DMS153 treated with DMSO at 0.1 percent for 48 hours (cell line): ENCODE measurements around the gene TTF2.

Source experiments
- DNase-seq: peaks from one replicate; lab custom pipeline; 2025; ENCODE audit not compliant: unreplicated experiment; lab: John Stamatoyannopoulos, UW

The TTF2 gene

GRCh38 chr1:117045644-117046043 lies 14.5 kb upstream of the TTF2 start:
- DNase-seq, result no peak

DNA sequence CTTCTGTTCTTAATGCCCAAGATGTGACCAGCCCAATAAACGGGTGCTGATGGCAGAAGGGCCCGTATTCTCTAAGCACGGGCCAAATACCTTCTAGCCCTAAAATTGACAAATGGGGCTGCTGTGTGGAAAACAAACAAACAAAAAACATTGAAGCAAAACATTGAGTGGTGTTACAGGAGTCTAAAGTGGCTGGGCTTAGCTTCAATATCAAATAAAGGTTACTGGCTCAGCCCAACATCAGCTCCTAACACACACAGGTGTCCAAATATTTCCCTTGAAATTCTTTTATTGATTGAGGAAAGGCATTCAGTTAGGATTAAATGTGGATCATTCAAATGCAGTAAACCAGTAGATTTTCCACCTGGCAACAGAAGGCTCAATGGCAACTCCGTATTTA lies 13.3 kb upstream of the TTF2 start:
- peak; percentile 29 for DNase-seq

DNA sequence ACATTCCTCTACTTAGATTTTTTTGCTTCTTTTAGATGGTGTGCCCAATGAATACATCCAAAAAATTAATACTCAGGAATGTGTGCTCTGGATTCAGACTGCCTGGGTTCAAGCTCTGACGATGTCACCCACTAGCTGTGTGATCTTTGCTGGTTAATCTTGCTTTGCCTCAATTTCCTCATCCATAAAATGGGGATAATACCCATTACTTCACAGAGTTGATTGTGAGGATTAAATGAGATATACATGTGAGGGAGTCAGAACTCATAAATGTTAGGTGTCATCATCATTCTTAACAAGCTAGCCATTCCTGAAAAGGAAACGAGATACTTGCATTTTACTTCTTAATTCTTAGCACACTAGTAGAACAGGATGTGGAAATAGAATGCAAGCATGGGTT lies 12.9 kb upstream of the TTF2 start:
- no peak for DNase-seq

GRCh38 chr1:117049857-117050256 lies 10.3 kb upstream of the TTF2 start:
- no peak for DNase-seq

GRCh38 chr1:117051224-117052064 lies 8.7 kb upstream of the TTF2 start:
- DNase-seq, result no peak

- DNase-seq, result no peak
Observed at GRCh38 chr1:117054068-117054467, 6.1 kb upstream of the TTF2 start.

GRCh38 chr1:117058810-117059209 lies 1.3 kb upstream of the TTF2 start:
- DNase-seq, result no peak

DNA sequence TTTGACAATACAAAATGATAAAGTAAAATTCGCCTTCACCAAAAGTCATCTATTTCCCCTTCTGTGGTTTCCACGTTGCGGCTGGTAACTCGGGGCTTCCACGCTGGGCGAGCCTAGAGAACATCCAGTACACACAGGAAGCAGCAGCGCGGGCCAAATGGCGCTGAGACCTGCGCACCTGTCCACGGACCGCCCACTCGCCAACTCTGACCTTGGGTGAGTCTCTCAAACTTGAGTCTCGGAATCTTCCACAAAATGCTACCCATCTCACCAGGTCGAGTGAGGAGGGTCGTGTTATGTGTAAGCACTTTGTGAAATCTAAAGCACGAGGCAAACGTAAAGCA lies 820 bp upstream of the TTF2 start:
- no peak for DNase-seq

- no peak for DNase-seq
Observed at GRCh38 chr1:117060441-117061317, 553 bp downstream of the TTF2 start.

- DNase-seq, result no peak
Observed at GRCh38 chr1:117061986-117062415, 1.9 kb downstream of the TTF2 start.

DNA sequence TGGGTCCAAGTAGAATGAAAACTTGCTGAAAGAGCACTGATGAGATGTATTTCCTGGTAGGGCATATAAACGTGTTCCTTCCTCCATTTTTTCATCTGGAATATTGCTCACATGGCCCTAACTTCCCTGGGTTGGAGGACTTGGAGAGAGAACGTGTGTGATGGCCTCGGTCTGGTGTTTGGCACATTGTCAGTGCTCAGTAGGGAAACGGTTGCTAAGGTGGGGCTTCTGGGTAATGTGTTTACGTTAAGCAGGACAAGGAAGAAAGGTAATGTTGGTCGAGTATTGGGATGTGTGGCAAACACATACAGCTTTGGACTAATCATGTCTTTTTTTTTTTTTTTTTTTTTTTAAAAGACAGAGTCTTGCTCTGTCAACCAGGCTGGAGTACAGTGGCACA lies 6.2 kb downstream of the TTF2 start:
- DNase-seq, result no peak

DNA sequence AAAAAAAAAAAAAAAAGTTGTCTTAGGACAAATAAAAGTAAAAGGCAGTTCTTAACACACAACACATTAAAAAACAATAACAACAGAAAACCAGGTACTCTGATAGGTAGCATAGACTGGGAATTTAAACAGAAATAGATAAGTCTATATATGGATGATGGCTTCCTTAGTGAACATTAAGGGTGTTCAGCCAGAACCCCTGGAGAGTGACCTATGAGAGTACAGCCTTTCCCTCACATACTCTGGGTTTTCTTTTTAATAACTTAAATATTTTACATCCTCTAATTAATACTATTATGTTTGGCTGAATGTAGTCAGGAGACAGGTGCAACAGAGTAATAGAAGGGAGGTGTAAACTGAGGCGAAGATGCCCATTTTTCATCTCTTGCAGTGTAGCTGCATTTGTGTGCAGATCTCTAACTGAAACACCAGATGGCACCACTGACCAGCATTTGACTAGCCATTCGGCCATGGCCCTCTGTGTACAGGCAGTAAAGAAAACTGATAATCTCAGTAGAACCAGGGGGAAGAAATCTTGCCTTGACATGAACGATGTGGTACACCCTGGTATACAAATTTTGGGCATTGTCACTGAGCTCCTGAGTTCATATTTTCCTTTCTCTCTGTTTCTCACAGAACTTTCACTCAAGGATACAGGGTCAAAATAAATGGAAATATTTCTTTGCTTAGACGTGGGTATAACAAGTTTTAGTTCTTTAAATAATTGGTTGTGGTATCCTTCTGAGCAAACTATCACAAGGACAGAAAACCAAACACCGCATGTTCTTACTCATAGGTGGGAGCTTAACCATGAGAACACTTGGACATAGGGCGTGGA lies 7.6 kb downstream of the TTF2 start:
- DNase-seq, result no peak

- no peak for DNase-seq
Observed at GRCh38 chr1:117068580-117068979, 8.5 kb downstream of the TTF2 start.

- DNase-seq, result no peak
Observed at GRCh38 chr1:117069220-117069844, 9.2 kb downstream of the TTF2 start.

DNA sequence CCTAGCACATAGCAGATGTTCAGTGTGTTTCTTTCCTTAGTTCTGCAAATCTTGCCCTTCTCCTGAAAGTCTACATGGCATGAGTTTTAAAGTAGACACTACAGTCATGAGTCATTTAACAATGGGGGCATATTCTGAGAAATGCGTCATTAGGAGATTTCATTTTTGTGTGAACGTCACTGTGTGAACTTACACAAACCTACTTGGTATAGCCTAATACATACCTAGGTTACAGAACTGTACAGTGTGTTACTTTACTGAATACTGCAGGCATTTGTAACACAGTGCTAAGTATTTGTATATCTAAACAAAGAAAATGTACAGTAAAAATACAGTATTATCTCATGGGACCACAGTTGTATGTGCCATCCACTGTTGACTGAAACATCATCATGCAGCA lies 10.0 kb downstream of the TTF2 start:
- DNase-seq, result no peak

DNA sequence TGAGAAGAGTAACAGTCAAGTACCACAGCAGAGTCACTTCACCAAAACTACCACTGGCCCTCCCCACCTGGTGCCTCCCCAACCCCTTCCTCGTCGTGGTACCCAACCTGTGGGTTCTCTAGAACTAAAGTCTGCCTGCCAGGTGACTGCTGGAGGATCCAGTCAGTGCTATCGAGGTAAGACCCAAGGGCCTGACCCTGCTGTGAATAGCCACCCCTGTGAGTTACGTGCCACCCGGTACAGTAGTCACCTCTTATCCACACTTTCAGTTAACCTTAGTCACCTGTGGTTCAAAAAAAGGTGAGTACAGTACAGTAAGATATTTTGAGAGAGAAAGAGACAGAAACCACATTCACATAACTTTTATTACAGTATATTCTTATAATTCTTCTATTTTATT lies 16.5 kb downstream of the TTF2 start:
- no peak for DNase-seq

DNA sequence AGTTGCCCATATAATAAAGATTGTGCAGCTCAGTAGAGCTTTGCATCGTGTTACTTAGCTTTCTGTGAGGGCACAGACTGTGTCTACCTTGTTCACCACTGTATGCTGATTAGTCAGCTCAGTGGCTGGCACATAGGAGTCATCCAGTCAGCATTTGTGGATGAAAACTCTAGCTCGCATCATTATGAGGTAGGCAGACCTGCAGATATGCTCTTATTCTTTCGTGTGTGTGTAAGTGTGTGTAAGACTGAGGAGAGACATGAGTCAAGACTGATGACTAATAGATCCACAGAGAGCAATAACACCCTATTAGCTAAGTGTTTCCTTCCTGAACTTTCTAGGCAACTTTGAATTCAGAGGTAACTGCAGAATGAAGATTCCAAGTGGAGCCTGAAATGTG lies 17.1 kb downstream of the TTF2 start:
- no peak for DNase-seq

DNA sequence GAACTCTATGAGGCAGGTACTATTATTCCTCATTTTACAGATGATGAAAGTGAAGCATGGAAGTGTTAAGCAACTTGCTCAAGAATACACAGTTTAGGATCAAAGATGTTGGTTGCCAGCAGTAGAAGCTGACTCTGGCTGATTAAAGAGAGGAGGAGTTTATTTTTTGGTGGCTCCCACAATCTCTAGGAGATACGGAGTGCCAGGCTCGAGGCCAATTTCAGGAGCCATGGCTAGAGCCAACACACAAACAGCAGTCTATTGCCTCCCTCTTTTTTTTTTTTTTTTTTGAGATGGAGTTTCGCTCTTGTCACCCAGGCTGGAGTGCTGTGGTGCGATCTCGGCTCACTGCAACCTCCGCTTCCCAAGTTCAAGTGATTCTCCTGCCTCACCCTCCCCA lies 19.6 kb downstream of the TTF2 start:
- no peak for DNase-seq

DNA sequence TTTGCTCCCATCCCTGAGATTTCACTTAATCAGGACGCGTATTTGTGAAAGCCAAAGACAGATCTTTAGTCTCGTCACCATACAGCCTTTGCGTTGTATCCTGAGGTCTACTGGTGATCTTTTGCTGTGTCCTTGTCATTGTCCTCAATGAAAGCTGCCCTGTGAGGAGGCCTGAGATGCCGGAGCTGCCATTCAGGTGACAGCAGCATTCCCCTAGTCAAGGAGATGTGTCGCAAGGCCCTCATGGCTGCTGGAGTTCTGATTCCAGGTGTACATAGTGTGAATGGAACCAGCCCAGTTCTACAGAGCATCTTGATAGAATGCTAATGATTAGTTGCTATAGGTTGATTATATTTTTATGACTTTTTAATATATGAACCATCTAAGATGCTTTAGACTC lies 24.1 kb downstream of the TTF2 start:
- no peak for DNase-seq

- DNase-seq, result no peak
Observed at GRCh38 chr1:117087686-117088085, 27.6 kb downstream of the TTF2 start.

- DNase-seq, result no peak
Observed at GRCh38 chr1:117089996-117090395, 29.9 kb downstream of the TTF2 start.
